Psoas muscle (tissue), 8 donors: ENCODE data around the gene LMLN. TPM values are rescaled to one million over a fixed set of nuclear protein-coding genes. Genes with fewer than 3 reads are reported as not detected.

ENCODE experiments used
- ATAC-seq, 4 donors: fragments of 200-7000 bp; cut with Tn5 transposase; one replicate each; pipeline ENCODE4 v1.9.1; 2020; ENCODE audit warnings: moderate library complexity in 3 of 4, mild to moderate bottlenecking in 2 of 4
- DNase-seq, 2 donors: peaks; one replicate each; pipeline ENCODE4 v3.0.0-alpha.2; 2020
- H3K27ac ChIP-seq: fragments of 200-600 bp; one replicate; pipeline ENCODE4 v1.8.0; 2022
- H3K27me3 ChIP-seq, 3 donors: fragments of 200-600 bp in 1 of 3; one replicate each; pipeline versions ENCODE4 v1.6.1 to v1.8.0; 2013 to 2022; ENCODE audit warnings: low read length in 2 of 3, mild to moderate bottlenecking in 2 of 3, moderate library complexity in 1 of 3; ENCODE audit not compliant: insufficient read depth in 3 of 3
- H3K36me3 ChIP-seq, 2 donors: fragments of 200-600 bp in 1 of 2; one replicate each; pipeline versions ENCODE4 v1.6.1 to v1.8.0; 2013 to 2022; ENCODE audit warnings: low read depth in 1 of 2, mild to moderate bottlenecking in 1 of 2, moderate library complexity in 1 of 2; ENCODE audit not compliant: insufficient read depth in 1 of 2
- H3K4me1 ChIP-seq: fragments of 200-600 bp; one replicate; pipeline ENCODE4 v1.8.0; 2022
- H3K4me3 ChIP-seq: fragments of 200-600 bp; one replicate; pipeline ENCODE4 v1.8.0; 2022; ENCODE audit warnings: mild to moderate bottlenecking
- H3K9me3 ChIP-seq: fragments of 200-600 bp; one replicate; pipeline ENCODE4 v1.8.0; 2022
- CTCF ChIP-seq: fragments of 200-600 bp; IDR thresholded peaks from one replicate; pipeline ENCODE4 v1.8.0; 2022; ENCODE audit warnings: antibody characterized with exemption
- WGBS, 3 donors: extraction: QIAGEN DNeasy Blood & Tissue Kit; methylation state at CpG; one replicate each; pipeline versions ENCODE4 v1.1.6 to v1.1.7; 2013; 5-methylcytosine and 5-hydroxymethylcytosine counted together
- intact Hi-C, 2 donors: fragments of 100-400 bp; cut with DNase I; formaldehyde crosslinking; loops; one replicate each; pipeline versions ENCODE4 v1.11.0 to v1.14.2; 2022
- polyA plus RNA-seq, 3 donors: library from polyadenylated mRNA; stranded (reverse); fragments of 200-250 nt; gene quantifications; one replicate each; pipeline ENCODE4 v1.2.3, GENCODE V29; 2013
- total RNA-seq, 4 donors: library from RNA; stranded (reverse); fragmentation: NEBNext Ultra II Directional in 2 of 4; extraction: Animal tissue kit (Norgen Biotek cat#: 25700) in 2 of 4; gene quantifications; one replicate each; pipeline versions ENCODE4 v1.2.1 to v1.2.4, GENCODE V29; 2021 to 2023
- donor health status: healthy with polysubstance abuse.
- donor health status: DM: no; HTN: no; CAD: no; lungs with moderate emphysema.
- donor health status: Bipolar disorder and iron deficiency.
- donor health status: healthy.
- donor health status: DM: yes; HTN: yes; CAD: no.
- donor health status: DM: no; HTN: no; CAD: no.
- donor health status: DM: no; HTN: no; CAD: no.
- donor health status: DM: yes; HTN: yes; CAD: no.

Gene LMLN
- total and polyA plus RNA-seq, 7 donors, result 1.5 to 8.3 (median 5.0) TPM

- Histone ChIP-seq H3K9me3 (no peaks in the 10 kb centered on the region), H3K4me1 (peaks cover 33% of the 10 kb centered on the region), H3K4me3 (peak overlapping the region; percentile 77), H3K27me3 (no peaks in the 10 kb centered on the region), H3K27ac (peak overlapping the region; percentile 93), H3K36me3 (peaks cover 13 to 33% of the 10 kb centered on the region in 2 donors)
- TF ChIP-seq CTCF, result no peak
- 17 to 21% (median 18%) methylated on average over 17 of the region's 17 CpGs for WGBS, 3 donors
- ATAC-seq (peak in 3 of 4 donors; percentile 1 to 2 (median 1)), DNase-seq (no peak)
- intact Hi-C loops, result loop anchor here in 1 of 2 donors (2.0 kb wide), 1 partner anchor 42 kb away; no protein-coding TSS in a partner anchor
These were observed 10.7 kb upstream of the LMLN start for GRCh38 chr3:197949191-197949777.

GRCh38 chr3:197949778-197950676 is 10.0 kb upstream of the LMLN start, which contains the start of gene RPL35A:
Gene RPL35A (plus strand): TSS chr3:197950190. CDS start chr3:197950968, 778 bp downstream.
- no peaks in the 10 kb centered on the region for H3K9me3 ChIP-seq
- intact Hi-C loops, result loop anchor here in 1 of 2 donors (2.0 kb wide), 1 partner anchor 43 kb away; no protein-coding TSS in a partner anchor
- H3K27me3 ChIP-seq, result no peaks in the 10 kb centered on the region
- TF ChIP-seq CTCF, result no peak
- peaks cover 33% of the 10 kb centered on the region for H3K4me1 ChIP-seq
- peak within 1 kb of the TSS; percentile 93 for H3K27ac ChIP-seq
- peaks cover 15 to 40% of the 10 kb centered on the region in 2 donors for H3K36me3 ChIP-seq
- DNase-seq, result peak; percentile 85 to 91
- 0 to 1% (median 0%) methylated on average over 36 of the region's 36 CpGs for WGBS, 3 donors
- H3K4me3 ChIP-seq, result peak within 1 kb of the TSS; percentile 77
- peak; percentile 89 to 95 (median 92) for ATAC-seq

- H3K27me3 ChIP-seq, result no peaks in the 10 kb centered on the region
- H3K4me3 ChIP-seq, result peak overlapping the region; percentile 77
- WGBS, 3 donors, result 1 to 2% (median 2%) methylated on average over 11 of the region's 11 CpGs
- H3K27ac ChIP-seq, result peak overlapping the region; percentile 93
- ATAC-seq, result no peak
- intact Hi-C loops, result no loop called here
- no peak for TF ChIP-seq CTCF
- peaks cover 15 to 47% of the 10 kb centered on the region in 2 donors for H3K36me3 ChIP-seq
- peaks cover 33% of the 10 kb centered on the region for H3K4me1 ChIP-seq
- no peak for DNase-seq
- no peaks in the 10 kb centered on the region for H3K9me3 ChIP-seq
These were observed 9.3 kb upstream of the LMLN start for GRCh38 chr3:197950677-197951061.

GRCh38 chr3:197951392-197951990 is 8.5 kb upstream of the LMLN start:
- TF ChIP-seq CTCF, result no peak
- Histone ChIP-seq H3K4me1 (peaks cover 33% of the 10 kb centered on the region), H3K9me3 (no peaks in the 10 kb centered on the region), H3K27me3 (no peaks in the 10 kb centered on the region), H3K4me3 (peak overlapping the region; percentile 77), H3K27ac (peak overlapping the region; percentile 93), H3K36me3 (peaks cover 17 to 55% of the 10 kb centered on the region in 2 donors)
- 84 to 88% (median 85%) methylated on average over 21 of the region's 21 CpGs for WGBS, 3 donors
- ATAC-seq, result no peak
- intact Hi-C loops, result no loop called here
- no peak for DNase-seq
